H54 (cell line): Measurements from ENCODE around the gene GPRIN2.
"Not testable (repeated sequence)": the region's sequence is repeated elsewhere in the genome, so short reads cannot be mapped to it uniquely, and the experiment has no call there.

ENCODE experiments used
- DNase-seq: peaks from one replicate; pipeline ENCODE4 v3.0.0; 2011; ENCODE audit warnings: low spot score, mixed read lengths; ENCODE audit not compliant: insufficient read length
- FAIRE-seq: peaks from 3 replicates; lab custom pipeline; 2011; peaks lifted over from hg19 to GRCh38; lab: Jason Lieb, UNC
- POLR2A ChIP-seq: IDR thresholded peaks from 2 replicates; pipeline ENCODE4 v1.6.1; 2011; ENCODE audit warnings: low read depth, mild to moderate bottlenecking, low read length

Gene GPRIN2

GRCh38 chr10:46514899-46515298 is 41.6 kb downstream of the GPRIN2 start:
- FAIRE-seq: no peak
- no peak for TF ChIP-seq POLR2A
- no peak for DNase-seq

GRCh38 chr10:46514431-46514861 is 42.0 kb downstream of the GPRIN2 start:
- FAIRE-seq: no peak
- no peak for DNase-seq
- TF ChIP-seq POLR2A: no peak

GRCh38 chr10:46513333-46513732 is 43.1 kb downstream of the GPRIN2 start:
- not testable (repeated sequence) for FAIRE-seq, DNase-seq

- DNase-seq, FAIRE-seq: not testable (repeated sequence)
These were observed 43.7 kb downstream of the GPRIN2 start for GRCh38 chr10:46512725-46513124.

GRCh38 chr10:46512002-46512401 is 44.5 kb downstream of the GPRIN2 start:
- DNase-seq, FAIRE-seq: not testable (repeated sequence)
